MM.1S (cell line): ENCODE results near the gene NPY2R.

Source experiments
- CTCF ChIP-seq: fragments of 300-600 bp; sonication (generic); IDR thresholded peaks from 2 replicates; pipeline ENCODE4 v1.5.1; 2016; ENCODE audit warnings: antibody characterized with exemption, low read length, mixed read lengths
- EZH2 ChIP-seq: fragments of 300-600 bp; sonication (generic); optimal IDR thresholded peaks from 2 replicates; pipeline ENCODE3; 2017; ENCODE audit warnings: low read depth, mild to moderate bottlenecking, antibody characterized with exemption, low read length, mixed read lengths
- EZH2phosphoT487 ChIP-seq: fragments of 300-600 bp; sonication (generic); IDR thresholded peaks from 2 replicates; pipeline ENCODE4 v1.6.1; 2018; ENCODE audit warnings: antibody characterized with exemption, low read length

DNA sequence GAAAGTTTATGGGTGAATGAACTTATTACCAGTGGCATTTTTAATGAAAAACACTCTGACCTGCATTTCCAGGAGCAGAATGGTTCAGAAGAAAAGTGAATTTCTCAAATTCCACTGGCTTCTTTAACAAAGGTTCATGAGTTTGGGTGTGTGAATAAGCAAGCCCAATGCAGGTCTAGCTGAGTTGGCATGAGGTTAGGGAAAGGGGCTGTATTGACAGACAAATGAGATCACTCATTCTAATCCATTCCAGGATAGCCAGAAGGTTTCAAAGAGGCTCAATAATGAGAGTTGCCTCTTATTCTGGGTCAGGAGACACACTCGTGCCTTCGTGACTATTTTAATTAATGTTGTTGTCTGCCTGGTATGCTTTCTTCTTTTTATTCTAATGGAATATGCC lies 43.7 kb upstream of the NPY2R start:
- TF ChIP-seq EZH2 = no peak
- TF ChIP-seq CTCF = no peak
- TF ChIP-seq EZH2phosphoT487 = no peak
